Hepatocyte (in vitro differentiated cells): ENCODE measurements around the gene TAAR9. TPM values are rescaled to one million over a fixed set of nuclear protein-coding genes. Genes with fewer than 3 reads are reported as not detected.

Source experiments
- DNase-seq: peaks from one replicate; pipeline ENCODE4 v3.0.0-alpha.2; 2016; ENCODE audit warnings: low spot score
- H2AFZ ChIP-seq: fragments of 200-600 bp; sonication (generic); 2 replicates; pipeline ENCODE4 v1.6.0; 2016; ENCODE audit warnings: antibody characterized with exemption, mild to moderate bottlenecking
- H3K27ac ChIP-seq: fragments of 200-600 bp; sonication (generic); 2 replicates; pipeline ENCODE4 v1.5.1; 2016; ENCODE audit warnings: mild to moderate bottlenecking
- H3K27me3 ChIP-seq: fragments of 200-600 bp; sonication (generic); 2 replicates; pipeline ENCODE4 v1.6.1; 2016
- H3K36me3 ChIP-seq: fragments of 200-600 bp; sonication (generic); replicated peaks from 2 replicates; pipeline ENCODE4 v1.5.1; 2016; ENCODE audit warnings: low read depth; ENCODE audit not compliant: insufficient read depth
- H3K4me1 ChIP-seq: fragments of 200-600 bp; sonication (generic); 2 replicates; pipeline ENCODE4 v1.5.1; 2016; ENCODE audit warnings: mild to moderate bottlenecking, moderate library complexity; ENCODE audit not compliant: insufficient read depth
- H3K4me2 ChIP-seq: fragments of 200-600 bp; sonication (generic); 2 replicates; pipeline ENCODE4 v1.6.0; 2016
- H3K4me3 ChIP-seq: fragments of 200-600 bp; sonication (generic); 2 replicates; pipeline ENCODE4 v1.5.1; 2016; ENCODE audit warnings: mild to moderate bottlenecking
- H3K79me2 ChIP-seq: fragments of 200-600 bp; sonication (generic); 2 replicates; pipeline ENCODE4 v1.6.0; 2017; ENCODE audit warnings: mild to moderate bottlenecking
- H3K9me2 ChIP-seq: fragments of 200-600 bp; sonication (generic); replicated peaks from 2 replicates; pipeline ENCODE4 v1.6.0; 2017; ENCODE audit warnings: mild to moderate bottlenecking; ENCODE audit not compliant: insufficient read depth
- H3K9me3 ChIP-seq: fragments of 200-600 bp; sonication (generic); 2 replicates; pipeline ENCODE4 v1.5.1; 2016; ENCODE audit warnings: low read depth, mild to moderate bottlenecking
- H4K20me1 ChIP-seq: fragments of 200-600 bp; sonication (generic); 2 replicates; pipeline ENCODE4 v1.6.0; 2016; ENCODE audit warnings: mild to moderate bottlenecking; ENCODE audit not compliant: insufficient read depth, poor library complexity, severe bottlenecking
- EZH2 ChIP-seq: fragments of 200-600 bp; sonication (generic); IDR thresholded peaks from 2 replicates; pipeline ENCODE4 v1.6.1; 2016; ENCODE audit warnings: antibody characterized with exemption, mild to moderate bottlenecking, borderline replicate concordance
- EZH2phosphoT487 ChIP-seq: fragments of 200-600 bp; sonication (generic); IDR thresholded peaks from one replicate; pipeline ENCODE4 v1.6.1; 2018; ENCODE audit warnings: antibody characterized with exemption, mild to moderate bottlenecking, low read depth, moderate library complexity; ENCODE audit not compliant: unreplicated experiment, severe bottlenecking
- WGBS: methylation state at CpG from one replicate; pipeline ENCODE4 v1.1.6; 2016; ENCODE audit warnings: low lambda C conversion rate; ENCODE audit errors: missing lambda C conversion rate; 5-methylcytosine and 5-hydroxymethylcytosine counted together
- polyA plus RNA-seq: library from polyadenylated mRNA; unstranded; fragments of >200 nt; fragmentation: Nextera tagmentation; extraction: Ambion mirVana; gene quantifications from 2 replicates; pipeline ENCODE4 v1.2.1, GENCODE V29; 2016
- total RNA-seq: library from RNA; depleted of rRNA; stranded (reverse); fragments of >200 nt; gene quantifications from 2 replicates; pipeline ENCODE4 v1.2.3, GENCODE V29; 2014
- TF ChIP-seq, protein P1 (sequence below): fragments of 200-600 bp; sonication (generic); IDR thresholded peaks from 2 replicates; pipeline ENCODE4 v1.5.1; 2016; ENCODE audit warnings: antibody characterized with exemption, mild to moderate bottlenecking; ENCODE audit not compliant: poor library complexity

Gene TAAR9, protein sequence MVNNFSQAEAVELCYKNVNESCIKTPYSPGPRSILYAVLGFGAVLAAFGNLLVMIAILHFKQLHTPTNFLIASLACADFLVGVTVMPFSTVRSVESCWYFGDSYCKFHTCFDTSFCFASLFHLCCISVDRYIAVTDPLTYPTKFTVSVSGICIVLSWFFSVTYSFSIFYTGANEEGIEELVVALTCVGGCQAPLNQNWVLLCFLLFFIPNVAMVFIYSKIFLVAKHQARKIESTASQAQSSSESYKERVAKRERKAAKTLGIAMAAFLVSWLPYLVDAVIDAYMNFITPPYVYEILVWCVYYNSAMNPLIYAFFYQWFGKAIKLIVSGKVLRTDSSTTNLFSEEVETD
- total RNA-seq, result not detected in 2 replicates
- not detected in 2 replicates for polyA plus RNA-seq

DNA sequence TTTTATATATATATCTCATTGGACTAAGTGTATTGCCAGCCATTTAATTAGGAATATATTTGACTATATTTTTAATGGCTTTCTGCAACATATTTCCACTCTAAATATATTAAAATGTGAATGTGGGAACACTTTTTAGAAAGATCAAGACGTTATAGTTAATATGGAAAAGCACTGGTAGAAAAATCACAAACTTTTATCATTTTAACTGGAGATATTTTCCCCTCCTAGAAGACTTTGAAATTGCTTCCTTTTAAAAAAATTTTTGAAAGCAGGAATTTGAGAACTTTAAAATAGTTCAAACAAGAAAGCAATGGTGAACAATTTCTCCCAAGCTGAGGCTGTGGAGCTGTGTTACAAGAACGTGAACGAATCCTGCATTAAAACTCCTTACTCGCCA is at the start of gene TAAR9:
TSS of gene TAAR9 (plus strand) at position 301 of the 400 bp plus-strand sequence. CDS start at position 314, 13 bp downstream.
- WGBS, result 90% methylated on average over 4 of the region's 4 CpGs
- H3K27me3 ChIP-seq, result no peaks in the 10 kb centered on the region
- no peaks in the 10 kb centered on the region for H3K9me2 ChIP-seq
- TF ChIP-seq EZH2phosphoT487 (no peak), EZH2 (no peak)
- TF ChIP-seq, protein P1, sequence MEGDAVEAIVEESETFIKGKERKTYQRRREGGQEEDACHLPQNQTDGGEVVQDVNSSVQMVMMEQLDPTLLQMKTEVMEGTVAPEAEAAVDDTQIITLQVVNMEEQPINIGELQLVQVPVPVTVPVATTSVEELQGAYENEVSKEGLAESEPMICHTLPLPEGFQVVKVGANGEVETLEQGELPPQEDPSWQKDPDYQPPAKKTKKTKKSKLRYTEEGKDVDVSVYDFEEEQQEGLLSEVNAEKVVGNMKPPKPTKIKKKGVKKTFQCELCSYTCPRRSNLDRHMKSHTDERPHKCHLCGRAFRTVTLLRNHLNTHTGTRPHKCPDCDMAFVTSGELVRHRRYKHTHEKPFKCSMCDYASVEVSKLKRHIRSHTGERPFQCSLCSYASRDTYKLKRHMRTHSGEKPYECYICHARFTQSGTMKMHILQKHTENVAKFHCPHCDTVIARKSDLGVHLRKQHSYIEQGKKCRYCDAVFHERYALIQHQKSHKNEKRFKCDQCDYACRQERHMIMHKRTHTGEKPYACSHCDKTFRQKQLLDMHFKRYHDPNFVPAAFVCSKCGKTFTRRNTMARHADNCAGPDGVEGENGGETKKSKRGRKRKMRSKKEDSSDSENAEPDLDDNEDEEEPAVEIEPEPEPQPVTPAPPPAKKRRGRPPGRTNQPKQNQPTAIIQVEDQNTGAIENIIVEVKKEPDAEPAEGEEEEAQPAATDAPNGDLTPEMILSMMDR, result no peak
- no peaks in the 10 kb centered on the region for H3K4me1 ChIP-seq
- no peak within 1 kb of the TSS for H2AFZ ChIP-seq
- DNase-seq, result no peak
- no peak within 1 kb of the TSS for H3K4me3 ChIP-seq
- H3K79me2 ChIP-seq, result no peaks in the 10 kb centered on the region
- H4K20me1 ChIP-seq, result no peaks in the 10 kb centered on the region
- no peak within 1 kb of the TSS for H3K27ac ChIP-seq
- H3K9me3 ChIP-seq, result no peaks in the 10 kb centered on the region
- H3K4me2 ChIP-seq, result no peak within 1 kb of the TSS
- no peaks in the 10 kb centered on the region for H3K36me3 ChIP-seq

DNA sequence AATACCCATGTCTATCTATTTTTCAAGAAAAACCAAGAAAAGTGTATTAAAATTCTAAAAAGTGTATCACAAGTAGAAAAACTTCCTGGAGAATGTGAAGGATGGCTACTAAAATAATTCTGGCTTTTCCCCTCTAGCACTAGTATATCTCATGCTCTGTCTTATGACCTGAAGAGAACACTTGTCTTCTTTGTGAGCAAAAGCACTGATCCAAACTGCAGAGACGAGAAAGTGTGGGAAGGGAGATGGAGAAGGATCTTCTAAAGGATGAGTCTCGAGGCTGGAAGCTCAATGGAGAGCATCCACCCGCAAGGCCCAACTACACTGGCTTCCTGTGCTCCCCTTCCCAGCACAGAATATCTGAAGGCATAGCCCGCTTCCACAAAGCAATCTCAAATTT is 48.7 kb upstream of the TAAR9 start:
- Histone ChIP-seq H3K4me3 (no peak overlapping the region), H3K4me1 (no peaks in the 10 kb centered on the region), H3K79me2 (peaks cover 59% of the 10 kb centered on the region), H3K9me2 (no peaks in the 10 kb centered on the region), H3K9me3 (no peaks in the 10 kb centered on the region), H3K4me2 (no peak overlapping the region), H3K27ac (no peak overlapping the region), H3K36me3 (no peaks in the 10 kb centered on the region), H4K20me1 (peaks cover 45% of the 10 kb centered on the region), H3K27me3 (no peaks in the 10 kb centered on the region), H2AFZ (no peak overlapping the region)
- no peak for DNase-seq
- 94% methylated on average over 4 of the region's 4 CpGs for WGBS
- TF ChIP-seq EZH2phosphoT487, result no peak
- TF ChIP-seq, protein P1, result no peak
- TF ChIP-seq EZH2, result no peak

DNA sequence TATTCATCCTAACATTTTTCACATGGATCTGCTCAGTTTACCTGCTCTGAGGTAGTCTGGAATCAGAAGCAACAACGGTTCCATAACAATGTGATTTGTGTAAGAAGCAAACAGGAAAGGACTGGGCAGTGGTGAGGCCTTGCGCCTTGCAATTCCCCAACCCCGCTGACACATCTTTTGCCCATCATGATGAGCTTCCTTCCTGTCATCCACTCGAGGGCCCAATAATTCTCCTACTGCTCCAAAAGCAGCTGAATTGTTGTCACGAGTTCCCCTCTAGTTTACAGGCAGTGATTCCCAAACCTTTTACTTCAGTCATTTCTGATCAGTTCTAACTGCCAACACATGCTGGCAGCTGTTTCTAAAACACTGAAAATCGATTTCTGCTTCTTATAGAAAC is 48.1 kb upstream of the TAAR9 start:
- DNase-seq, result no peak
- H3K27me3 ChIP-seq, result no peaks in the 10 kb centered on the region
- H3K79me2 ChIP-seq, result peaks cover 66% of the 10 kb centered on the region
- H3K4me2 ChIP-seq, result no peak overlapping the region
- peaks cover 46% of the 10 kb centered on the region for H4K20me1 ChIP-seq
- no peak overlapping the region for H3K4me3 ChIP-seq
- TF ChIP-seq, protein P1, result no peak
- no peak for TF ChIP-seq EZH2phosphoT487
- TF ChIP-seq EZH2, result no peak
- WGBS, result 81% methylated on average over 6 of the region's 6 CpGs
- H3K9me2 ChIP-seq, result no peaks in the 10 kb centered on the region
- no peaks in the 10 kb centered on the region for H3K4me1 ChIP-seq
- no peak overlapping the region for H3K27ac ChIP-seq
- no peak overlapping the region for H2AFZ ChIP-seq
- H3K36me3 ChIP-seq, result no peaks in the 10 kb centered on the region
- no peaks in the 10 kb centered on the region for H3K9me3 ChIP-seq
